HG02970 (cell line): ENCODE results near the gene BTBD16.

ENCODE experiments used
- ATAC-seq: cut with Tn5 transposase; IDR thresholded peaks from one replicate; pipeline ENCODE4 v1.9.1; 2021; ENCODE audit warnings: mild to moderate bottlenecking, moderate library complexity, moderate number of reproducible peaks; ENCODE audit not compliant: unreplicated experiment, low FRiP score

Gene BTBD16

GRCh38 chr10:122271076-122271475, at the start of gene BTBD16:
Gene BTBD16 (plus strand): TSS chr10:122271296. CDS start chr10:122275082, 3,786 bp downstream.
- ATAC-seq: no peak

GRCh38 chr10:122221958-122222357, 49.1 kb upstream of the BTBD16 start:
- no peak for ATAC-seq

GRCh38 chr10:122222638-122223037, 48.5 kb upstream of the BTBD16 start:
- no peak for ATAC-seq

- no peak for ATAC-seq
Measured at GRCh38 chr10:122224159-122224558, 46.9 kb upstream of the BTBD16 start.

GRCh38 chr10:122225330-122225729, 45.8 kb upstream of the BTBD16 start:
- no peak for ATAC-seq

GRCh38 chr10:122227754-122228153, 43.3 kb upstream of the BTBD16 start:
- no peak for ATAC-seq

GRCh38 chr10:122229666-122230065, 41.4 kb upstream of the BTBD16 start:
- ATAC-seq: no peak

GRCh38 chr10:122230222-122230621, 40.9 kb upstream of the BTBD16 start:
- no peak for ATAC-seq

GRCh38 chr10:122232769-122233168, 38.3 kb upstream of the BTBD16 start:
- ATAC-seq: no peak

GRCh38 chr10:122233857-122234348, 37.2 kb upstream of the BTBD16 start:
- no peak for ATAC-seq

GRCh38 chr10:122234416-122234815, 36.7 kb upstream of the BTBD16 start:
- ATAC-seq: no peak

- ATAC-seq: no peak
Measured at GRCh38 chr10:122236690-122237306, 34.3 kb upstream of the BTBD16 start.

GRCh38 chr10:122237331-122237990, 33.6 kb upstream of the BTBD16 start:
- ATAC-seq: no peak

GRCh38 chr10:122239578-122240257, 31.4 kb upstream of the BTBD16 start:
- ATAC-seq: no peak

- no peak for ATAC-seq
Measured at GRCh38 chr10:122240401-122240800, 30.7 kb upstream of the BTBD16 start.

GRCh38 chr10:122241836-122242235, 29.3 kb upstream of the BTBD16 start:
- ATAC-seq: no peak

- ATAC-seq: no peak
Measured at GRCh38 chr10:122243550-122243949, 27.5 kb upstream of the BTBD16 start.

- no peak for ATAC-seq
Measured at GRCh38 chr10:122244001-122244975, 26.8 kb upstream of the BTBD16 start.

GRCh38 chr10:122245136-122245535, 26.0 kb upstream of the BTBD16 start:
- no peak for ATAC-seq

- ATAC-seq: no peak
Measured at GRCh38 chr10:122245897-122246296, 25.2 kb upstream of the BTBD16 start.
